SKM-1 (cell line): ENCODE measurements around the gene MAGI3.
"Not testable (repeated sequence)": the region's sequence is repeated elsewhere in the genome, so short reads cannot be mapped to it uniquely, and the experiment has no call there.

Experiments
- DNase-seq: peaks from one replicate; lab custom pipeline; 2025; ENCODE audit not compliant: unreplicated experiment; lab: John Stamatoyannopoulos, UW

MAGI3 gene

GRCh38 chr1:113575744-113576260 is 185.5 kb downstream of the MAGI3 start:
- DNase-seq = not testable (repeated sequence)

- DNase-seq = no peak
Observed at GRCh38 chr1:113576271-113576670, 186.0 kb downstream of the MAGI3 start.

- no peak for DNase-seq
Observed at GRCh38 chr1:113579256-113580018, 189.1 kb downstream of the MAGI3 start.

- DNase-seq = no peak
Observed at GRCh38 chr1:113581323-113581722, 191.0 kb downstream of the MAGI3 start.

GRCh38 chr1:113582084-113582483 is 191.8 kb downstream of the MAGI3 start:
- DNase-seq = no peak

- no peak for DNase-seq
Observed at GRCh38 chr1:113587475-113587874, 197.2 kb downstream of the MAGI3 start.

- DNase-seq = no peak
Observed at GRCh38 chr1:113592230-113592629, 201.9 kb downstream of the MAGI3 start.

GRCh38 chr1:113593550-113594297 is 203.4 kb downstream of the MAGI3 start:
- no peak for DNase-seq

GRCh38 chr1:113604466-113604865 is 214.2 kb downstream of the MAGI3 start:
- not testable (repeated sequence) for DNase-seq

- no peak for DNase-seq
Observed at GRCh38 chr1:113605146-113605545, 214.8 kb downstream of the MAGI3 start.

- no peak for DNase-seq
Observed at GRCh38 chr1:113608399-113608798, 218.1 kb downstream of the MAGI3 start.

- no peak for DNase-seq
Observed at GRCh38 chr1:113610372-113610771, 220.1 kb downstream of the MAGI3 start.

GRCh38 chr1:113615425-113615824 is 225.1 kb downstream of the MAGI3 start:
- DNase-seq = no peak

- DNase-seq = no peak
Observed at GRCh38 chr1:113616156-113616555, 225.8 kb downstream of the MAGI3 start.

GRCh38 chr1:113617438-113618141 is 227.3 kb downstream of the MAGI3 start:
- no peak for DNase-seq

GRCh38 chr1:113628997-113629396 is 238.7 kb downstream of the MAGI3 start:
- no peak for DNase-seq

GRCh38 chr1:113630340-113631327 is 240.3 kb downstream of the MAGI3 start:
- no peak for DNase-seq

- DNase-seq = no peak
Observed at GRCh38 chr1:113641396-113641795, 251.1 kb downstream of the MAGI3 start.

GRCh38 chr1:113647164-113647563 is 256.8 kb downstream of the MAGI3 start:
- no peak for DNase-seq

GRCh38 chr1:113648478-113648877 is 258.2 kb downstream of the MAGI3 start:
- DNase-seq = no peak
